H1 (cell line): ENCODE results near the gene BORCS8. TPM values are rescaled to one million over a fixed set of nuclear protein-coding genes. Genes with fewer than 3 reads are reported as not detected.
A peak's percentile ranks its signal among the peaks of the same experiment; 100 is the strongest.

Source experiments
- BACH1 ChIP-seq: IDR thresholded peaks from 2 replicates; pipeline ENCODE4 v1.6.1; 2012; ENCODE audit warnings: low read length, improper control_type of control experiment
- E2F6 ChIP-seq: IDR thresholded peaks from 2 replicates; pipeline ENCODE4 v1.6.1; 2012; ENCODE audit warnings: inconsistent platforms
- EGR1 ChIP-seq: IDR thresholded peaks from 2 replicates; pipeline ENCODE4 v1.6.1; 2011; ENCODE audit warnings: low read depth, low read length, borderline replicate concordance
- KDM5A ChIP-seq: fragments of 200-600 bp; IDR thresholded peaks from 2 replicates; pipeline ENCODE4 v1.7.1; 2012; ENCODE audit warnings: mild to moderate bottlenecking, low read length, inconsistent platforms, mixed read lengths
- NRF1 ChIP-seq: IDR thresholded peaks from 2 replicates; pipeline ENCODE4 v1.6.1; 2011; ENCODE audit warnings: mild to moderate bottlenecking, low read depth, low read length, improper control_type of control experiment
- PHF8 ChIP-seq: fragments of 200-600 bp; sonication (generic); conservative IDR thresholded peaks from 2 replicates; pipeline ENCODE4 v1.7.1; 2012; ENCODE audit warnings: low read depth, mild to moderate bottlenecking, inconsistent platforms, low read length, moderate library complexity
- RAD21 ChIP-seq, 2 experiments: IDR thresholded peaks in 1 of 2; conservative IDR thresholded peaks in 1 of 2; 2 replicates each; pipeline ENCODE4 v1.6.1; 2011; ENCODE audit warnings: low read depth in 2 of 2, low read length in 2 of 2, improper control_type of control experiment in 1 of 2, inconsistent platforms in 1 of 2, mild to moderate bottlenecking in 1 of 2, moderate library complexity in 1 of 2
- SP2 ChIP-seq: IDR thresholded peaks from 2 replicates; pipeline ENCODE4 v1.6.1; 2012; ENCODE audit warnings: mild to moderate bottlenecking, low read length, inconsistent platforms
- polyA plus RNA-seq, 7 experiments: library from polyadenylated mRNA; depleted of rRNA in 3 of 7; stranded (reverse) in 5 of 7; unstranded in 2 of 7; fragments of >200 nt in 5 of 7; fragments of 200-250 nt in 2 of 7; gene quantifications; 1 replicate in 5 of 7; 2 replicates in 1 of 7; 4 replicates in 1 of 7; pipeline versions ENCODE4 v1.2.1 to v1.2.3, GENCODE V29; 2011 to 2013; ENCODE audit warnings: missing spikeins in 2 of 7, mixed read lengths in 2 of 7
- total RNA-seq: library from RNA; stranded (reverse); fragmentation: NEBNext Ultra II Directional; extraction: Animal tissue kit (Norgen Biotek cat#: 25700); gene quantifications from 2 replicates; pipeline ENCODE4 v1.2.1, GENCODE V29; 2021
- TF ChIP-seq, protein P1 (sequence below): fragments of 300-600 bp; sonication (generic); IDR thresholded peaks from 2 replicates; pipeline ENCODE4 v1.7.1; 2012; ENCODE audit warnings: low read length, moderate library complexity, mild to moderate bottlenecking, inconsistent platforms; ENCODE audit not compliant: insufficient replicate concordance

The BORCS8 gene
- total and polyA plus RNA-seq, 2 of the 8 experiments (the other 6 are each of a cell fraction or from before 2014, with no cell fraction given), result 15.0 to 15.9 TPM

DNA sequence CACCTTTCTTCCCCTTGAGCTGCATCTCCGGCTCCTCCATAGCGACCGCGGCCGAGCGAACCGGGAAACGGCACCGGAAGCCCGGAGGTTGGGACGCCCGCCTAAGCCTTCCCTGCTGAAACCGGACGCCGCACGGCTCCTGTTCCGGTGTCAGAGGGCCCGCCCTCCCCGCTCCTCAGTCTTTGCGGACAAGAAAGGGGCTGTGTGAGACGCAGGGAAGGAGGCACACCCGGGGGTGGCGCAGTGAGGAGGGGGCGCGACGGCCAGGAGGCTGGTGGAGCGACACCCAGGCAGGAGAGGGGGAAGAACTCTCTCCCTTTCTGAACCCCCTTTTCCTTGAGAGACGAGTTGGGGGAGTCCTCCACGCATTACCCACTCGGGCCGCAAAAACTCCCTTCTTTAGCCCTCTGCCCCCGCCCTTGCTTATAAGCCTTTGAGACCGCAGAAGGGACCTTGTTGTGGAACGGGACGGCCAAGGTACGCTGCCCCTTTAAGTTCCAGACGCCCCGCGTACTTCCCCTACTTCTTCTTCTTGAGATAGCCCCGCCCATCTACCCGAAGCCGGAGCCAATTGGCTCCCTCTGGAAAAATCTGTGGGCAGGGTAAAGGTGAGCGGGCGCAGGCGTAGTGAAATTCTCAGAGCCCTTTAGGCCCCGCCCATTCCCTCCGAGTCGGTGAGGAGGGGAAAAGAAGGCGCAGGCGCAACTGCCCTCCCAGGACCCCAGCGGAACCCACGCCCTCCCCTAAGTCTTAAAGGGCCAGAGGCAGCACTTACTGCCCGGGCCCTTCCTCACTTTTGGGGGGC is at the start of gene BORCS8, which contains the start of gene RFXANK (continued):
- TF ChIP-seq, protein P1, sequence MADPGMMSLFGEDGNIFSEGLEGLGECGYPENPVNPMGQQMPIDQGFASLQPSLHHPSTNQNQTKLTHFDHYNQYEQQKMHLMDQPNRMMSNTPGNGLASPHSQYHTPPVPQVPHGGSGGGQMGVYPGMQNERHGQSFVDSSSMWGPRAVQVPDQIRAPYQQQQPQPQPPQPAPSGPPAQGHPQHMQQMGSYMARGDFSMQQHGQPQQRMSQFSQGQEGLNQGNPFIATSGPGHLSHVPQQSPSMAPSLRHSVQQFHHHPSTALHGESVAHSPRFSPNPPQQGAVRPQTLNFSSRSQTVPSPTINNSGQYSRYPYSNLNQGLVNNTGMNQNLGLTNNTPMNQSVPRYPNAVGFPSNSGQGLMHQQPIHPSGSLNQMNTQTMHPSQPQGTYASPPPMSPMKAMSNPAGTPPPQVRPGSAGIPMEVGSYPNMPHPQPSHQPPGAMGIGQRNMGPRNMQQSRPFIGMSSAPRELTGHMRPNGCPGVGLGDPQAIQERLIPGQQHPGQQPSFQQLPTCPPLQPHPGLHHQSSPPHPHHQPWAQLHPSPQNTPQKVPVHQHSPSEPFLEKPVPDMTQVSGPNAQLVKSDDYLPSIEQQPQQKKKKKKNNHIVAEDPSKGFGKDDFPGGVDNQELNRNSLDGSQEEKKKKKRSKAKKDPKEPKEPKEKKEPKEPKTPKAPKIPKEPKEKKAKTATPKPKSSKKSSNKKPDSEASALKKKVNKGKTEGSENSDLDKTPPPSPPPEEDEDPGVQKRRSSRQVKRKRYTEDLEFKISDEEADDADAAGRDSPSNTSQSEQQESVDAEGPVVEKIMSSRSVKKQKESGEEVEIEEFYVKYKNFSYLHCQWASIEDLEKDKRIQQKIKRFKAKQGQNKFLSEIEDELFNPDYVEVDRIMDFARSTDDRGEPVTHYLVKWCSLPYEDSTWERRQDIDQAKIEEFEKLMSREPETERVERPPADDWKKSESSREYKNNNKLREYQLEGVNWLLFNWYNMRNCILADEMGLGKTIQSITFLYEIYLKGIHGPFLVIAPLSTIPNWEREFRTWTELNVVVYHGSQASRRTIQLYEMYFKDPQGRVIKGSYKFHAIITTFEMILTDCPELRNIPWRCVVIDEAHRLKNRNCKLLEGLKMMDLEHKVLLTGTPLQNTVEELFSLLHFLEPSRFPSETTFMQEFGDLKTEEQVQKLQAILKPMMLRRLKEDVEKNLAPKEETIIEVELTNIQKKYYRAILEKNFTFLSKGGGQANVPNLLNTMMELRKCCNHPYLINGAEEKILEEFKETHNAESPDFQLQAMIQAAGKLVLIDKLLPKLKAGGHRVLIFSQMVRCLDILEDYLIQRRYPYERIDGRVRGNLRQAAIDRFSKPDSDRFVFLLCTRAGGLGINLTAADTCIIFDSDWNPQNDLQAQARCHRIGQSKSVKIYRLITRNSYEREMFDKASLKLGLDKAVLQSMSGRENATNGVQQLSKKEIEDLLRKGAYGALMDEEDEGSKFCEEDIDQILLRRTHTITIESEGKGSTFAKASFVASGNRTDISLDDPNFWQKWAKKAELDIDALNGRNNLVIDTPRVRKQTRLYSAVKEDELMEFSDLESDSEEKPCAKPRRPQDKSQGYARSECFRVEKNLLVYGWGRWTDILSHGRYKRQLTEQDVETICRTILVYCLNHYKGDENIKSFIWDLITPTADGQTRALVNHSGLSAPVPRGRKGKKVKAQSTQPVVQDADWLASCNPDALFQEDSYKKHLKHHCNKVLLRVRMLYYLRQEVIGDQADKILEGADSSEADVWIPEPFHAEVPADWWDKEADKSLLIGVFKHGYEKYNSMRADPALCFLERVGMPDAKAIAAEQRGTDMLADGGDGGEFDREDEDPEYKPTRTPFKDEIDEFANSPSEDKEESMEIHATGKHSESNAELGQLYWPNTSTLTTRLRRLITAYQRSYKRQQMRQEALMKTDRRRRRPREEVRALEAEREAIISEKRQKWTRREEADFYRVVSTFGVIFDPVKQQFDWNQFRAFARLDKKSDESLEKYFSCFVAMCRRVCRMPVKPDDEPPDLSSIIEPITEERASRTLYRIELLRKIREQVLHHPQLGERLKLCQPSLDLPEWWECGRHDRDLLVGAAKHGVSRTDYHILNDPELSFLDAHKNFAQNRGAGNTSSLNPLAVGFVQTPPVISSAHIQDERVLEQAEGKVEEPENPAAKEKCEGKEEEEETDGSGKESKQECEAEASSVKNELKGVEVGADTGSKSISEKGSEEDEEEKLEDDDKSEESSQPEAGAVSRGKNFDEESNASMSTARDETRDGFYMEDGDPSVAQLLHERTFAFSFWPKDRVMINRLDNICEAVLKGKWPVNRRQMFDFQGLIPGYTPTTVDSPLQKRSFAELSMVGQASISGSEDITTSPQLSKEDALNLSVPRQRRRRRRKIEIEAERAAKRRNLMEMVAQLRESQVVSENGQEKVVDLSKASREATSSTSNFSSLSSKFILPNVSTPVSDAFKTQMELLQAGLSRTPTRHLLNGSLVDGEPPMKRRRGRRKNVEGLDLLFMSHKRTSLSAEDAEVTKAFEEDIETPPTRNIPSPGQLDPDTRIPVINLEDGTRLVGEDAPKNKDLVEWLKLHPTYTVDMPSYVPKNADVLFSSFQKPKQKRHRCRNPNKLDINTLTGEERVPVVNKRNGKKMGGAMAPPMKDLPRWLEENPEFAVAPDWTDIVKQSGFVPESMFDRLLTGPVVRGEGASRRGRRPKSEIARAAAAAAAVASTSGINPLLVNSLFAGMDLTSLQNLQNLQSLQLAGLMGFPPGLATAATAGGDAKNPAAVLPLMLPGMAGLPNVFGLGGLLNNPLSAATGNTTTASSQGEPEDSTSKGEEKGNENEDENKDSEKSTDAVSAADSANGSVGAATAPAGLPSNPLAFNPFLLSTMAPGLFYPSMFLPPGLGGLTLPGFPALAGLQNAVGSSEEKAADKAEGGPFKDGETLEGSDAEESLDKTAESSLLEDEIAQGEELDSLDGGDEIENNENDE, result no peak
- TF ChIP-seq E2F6, result peak; percentile 43; the same call in 1 of the 2 replicates
- TF ChIP-seq RAD21 (IDR thresholded peaks at IDR 0.05 in 1 of 2, conservative IDR thresholded peaks at IDR 0.05 in 1 of 2; ENCODE audit: low read depth in 2 of 2, low read length in 2 of 2), result no peak; a peak in 1 of 4 replicates
- peak; percentile 44 for TF ChIP-seq PHF8
- TF ChIP-seq KDM5A, result peak; percentile 91
- TF ChIP-seq NRF1, result peak; percentile 88
- no peak for TF ChIP-seq SP2
- 0 out of 2 replicates have a peak, but pooled peaks have one; percentile 16 for TF ChIP-seq BACH1
- TF ChIP-seq EGR1, result peak; percentile 71
